ENCODE measurements around the gene PLEKHM3.
"Not testable (repeated sequence)": the region's sequence is repeated elsewhere in the genome, so short reads cannot be mapped to it uniquely, and the experiment has no call there.

- TF ChIP-seq POLR2A (IDR thresholded peaks at IDR 0.05; ENCODE audit: extremely low read depth, insufficient read length); CTCF (IDR thresholded peaks at IDR 0.05; ENCODE audit: low read depth, low read length); MAX (IDR thresholded peaks at IDR 0.05; ENCODE audit: low read depth, low read length): not testable (repeated sequence)
Measured at GRCh38 chr2:207949245-207949644, 76.1 kb downstream of the PLEKHM3 start.
